ENCODE results near the gene MTF1.

The MTF1 gene

GRCh38 chr1:37817481-37817880, 41.9 kb downstream of the MTF1 start:
- Histone ChIP-seq H3K9ac (ENCODE audit: low read length in 5 of 5) (no peak overlapping the region), H3K4me1 (ENCODE audit: control insufficient read depth in 5 of 5, insufficient read depth in 5 of 5, low read length in 5 of 5) (peaks cover 8 to 25% (median 20%) of the 10 kb centered on the region in 5 donors), H3K9me3 (ENCODE audit: control insufficient read depth in 5 of 5, low read length in 5 of 5) (no peaks in the 10 kb centered on the region), H3K4me3 (ENCODE audit: low read depth in 1 of 5, low read length in 5 of 5) (no peak overlapping the region), H3K27me3 (ENCODE audit: control insufficient read depth in 5 of 5, insufficient read depth in 4 of 5, low read length in 5 of 5) (no peaks in the 10 kb centered on the region), H3K27ac (ENCODE audit: low read depth, low read length) (no peak overlapping the region), H3K36me3 (ENCODE audit: control insufficient read depth in 5 of 5, insufficient read depth in 5 of 5, low read length in 5 of 5) (peaks cover 8 to 72% (median 46%) of the 10 kb centered on the region in 5 donors)

GRCh38 chr1:37814252-37814651, 45.1 kb downstream of the MTF1 start:
- Histone ChIP-seq H3K27me3 (ENCODE audit: control insufficient read depth in 5 of 5, insufficient read depth in 4 of 5, low read length in 5 of 5) (no peaks in the 10 kb centered on the region), H3K4me1 (ENCODE audit: control insufficient read depth in 5 of 5, insufficient read depth in 5 of 5, low read length in 5 of 5) (peaks cover 14 to 47% (median 37%) of the 10 kb centered on the region in 5 donors), H3K9ac (ENCODE audit: low read length in 5 of 5) (no peak overlapping the region), H3K27ac (ENCODE audit: low read depth, low read length) (no peak overlapping the region), H3K4me3 (ENCODE audit: low read depth in 1 of 5, low read length in 5 of 5) (no peak overlapping the region), H3K9me3 (ENCODE audit: control insufficient read depth in 5 of 5, low read length in 5 of 5) (no peaks in the 10 kb centered on the region), H3K36me3 (ENCODE audit: control insufficient read depth in 5 of 5, insufficient read depth in 5 of 5, low read length in 5 of 5) (peaks cover 0 to 45% (median 25%) of the 10 kb centered on the region in 5 donors)

- Histone ChIP-seq H3K9me3 (ENCODE audit: control insufficient read depth in 5 of 5, low read length in 5 of 5) (no peaks in the 10 kb centered on the region), H3K9ac (ENCODE audit: low read length in 5 of 5) (no peak overlapping the region), H3K27me3 (ENCODE audit: control insufficient read depth in 5 of 5, insufficient read depth in 4 of 5, low read length in 5 of 5) (no peaks in the 10 kb centered on the region), H3K27ac (ENCODE audit: low read depth, low read length) (no peak overlapping the region), H3K4me1 (ENCODE audit: control insufficient read depth in 5 of 5, insufficient read depth in 5 of 5, low read length in 5 of 5) (peaks cover 16 to 53% (median 43%) of the 10 kb centered on the region in 5 donors), H3K4me3 (ENCODE audit: low read depth in 1 of 5, low read length in 5 of 5) (no peak overlapping the region), H3K36me3 (ENCODE audit: control insufficient read depth in 5 of 5, insufficient read depth in 5 of 5, low read length in 5 of 5) (peaks cover 0 to 40% (median 25%) of the 10 kb centered on the region in 5 donors)
Observed at GRCh38 chr1:37813529-37814145, 45.8 kb downstream of the MTF1 start.

GRCh38 chr1:37811027-37811655, 48.3 kb downstream of the MTF1 start:
- Histone ChIP-seq H3K9ac (ENCODE audit: low read length in 5 of 5) (no peak overlapping the region), H3K27me3 (ENCODE audit: control insufficient read depth in 5 of 5, insufficient read depth in 4 of 5, low read length in 5 of 5) (no peaks in the 10 kb centered on the region), H3K4me3 (ENCODE audit: low read depth in 1 of 5, low read length in 5 of 5) (no peak overlapping the region), H3K27ac (ENCODE audit: low read depth, low read length) (peak overlapping the region; percentile 7), H3K9me3 (ENCODE audit: control insufficient read depth in 5 of 5, low read length in 5 of 5) (no peaks in the 10 kb centered on the region), H3K4me1 (ENCODE audit: control insufficient read depth in 5 of 5, insufficient read depth in 5 of 5, low read length in 5 of 5) (peaks cover 25 to 57% (median 53%) of the 10 kb centered on the region in 5 donors), H3K36me3 (ENCODE audit: control insufficient read depth in 5 of 5, insufficient read depth in 5 of 5, low read length in 5 of 5) (peaks cover 0 to 28% (median 19%) of the 10 kb centered on the region in 5 donors)

GRCh38 chr1:37809942-37810341, 49.5 kb downstream of the MTF1 start:
- H3K9ac ChIP-seq (ENCODE audit: low read length in 5 of 5), result no peak overlapping the region
- peak overlapping the region; percentile 84 for H3K27ac ChIP-seq (ENCODE audit: low read depth, low read length)
- H3K4me1 ChIP-seq (ENCODE audit: control insufficient read depth in 5 of 5, insufficient read depth in 5 of 5, low read length in 5 of 5), result peaks cover 22 to 57% (median 53%) of the 10 kb centered on the region in 5 donors
- H3K27me3 ChIP-seq (ENCODE audit: control insufficient read depth in 5 of 5, insufficient read depth in 4 of 5, low read length in 5 of 5), result no peaks in the 10 kb centered on the region
- H3K36me3 ChIP-seq (ENCODE audit: control insufficient read depth in 5 of 5, insufficient read depth in 5 of 5, low read length in 5 of 5), result peaks cover 3 to 28% (median 15%) of the 10 kb centered on the region in 5 donors
- H3K9me3 ChIP-seq (ENCODE audit: control insufficient read depth in 5 of 5, low read length in 5 of 5), result no peaks in the 10 kb centered on the region
- H3K4me3 ChIP-seq (ENCODE audit: low read depth in 1 of 5, low read length in 5 of 5), result no peak overlapping the region

GRCh38 chr1:37808369-37809319, 50.7 kb downstream of the MTF1 start:
- peak overlapping the region; percentile 56 to 84 (median 83) for H3K4me3 ChIP-seq (ENCODE audit: low read depth in 1 of 5, low read length in 5 of 5)
- H3K9me3 ChIP-seq (ENCODE audit: control insufficient read depth in 5 of 5, low read length in 5 of 5), result no peaks in the 10 kb centered on the region
- no peaks in the 10 kb centered on the region for H3K27me3 ChIP-seq (ENCODE audit: control insufficient read depth in 5 of 5, insufficient read depth in 4 of 5, low read length in 5 of 5)
- H3K36me3 ChIP-seq (ENCODE audit: control insufficient read depth in 5 of 5, insufficient read depth in 5 of 5, low read length in 5 of 5), result peaks cover 8 to 32% (median 25%) of the 10 kb centered on the region in 5 donors
- H3K27ac ChIP-seq (ENCODE audit: low read depth, low read length), result peak overlapping the region; percentile 84
- H3K4me1 ChIP-seq (ENCODE audit: control insufficient read depth in 5 of 5, insufficient read depth in 5 of 5, low read length in 5 of 5), result peaks cover 17 to 46% (median 43%) of the 10 kb centered on the region in 5 donors
- H3K9ac ChIP-seq (ENCODE audit: low read length in 5 of 5), result peak overlapping the region; percentile 38 to 88 (median 76)

- peak within 1 kb of the TSS; percentile 76 to 95 (median 83) for H3K4me3 ChIP-seq (ENCODE audit: low read depth in 1 of 5, low read length in 5 of 5)
- H3K27me3 ChIP-seq (ENCODE audit: control insufficient read depth in 5 of 5, insufficient read depth in 4 of 5, low read length in 5 of 5), result no peaks in the 10 kb centered on the region
- H3K9me3 ChIP-seq (ENCODE audit: control insufficient read depth in 5 of 5, low read length in 5 of 5), result no peaks in the 10 kb centered on the region
- peaks cover 10 to 41% (median 34%) of the 10 kb centered on the region in 5 donors for H3K36me3 ChIP-seq (ENCODE audit: control insufficient read depth in 5 of 5, insufficient read depth in 5 of 5, low read length in 5 of 5)
- H3K9ac ChIP-seq (ENCODE audit: low read length in 5 of 5), result peak within 1 kb of the TSS; percentile 76 to 95 (median 92)
- H3K4me1 ChIP-seq (ENCODE audit: control insufficient read depth in 5 of 5, insufficient read depth in 5 of 5, low read length in 5 of 5), result peaks cover 17 to 40% (median 37%) of the 10 kb centered on the region in 5 donors
- H3K27ac ChIP-seq (ENCODE audit: low read depth, low read length), result peak within 1 kb of the TSS; percentile 84
Observed at GRCh38 chr1:37807555-37808368, 51.6 kb downstream of the MTF1 start, which contains the start of the genes C1orf122 and YRDC. TSS of gene C1orf122 (plus strand) at chr1:37807790. CDS start at chr1:37808405, 615 bp downstream. TSS of gene YRDC (minus strand) at chr1:37808208. CDS start at chr1:37808180, 28 bp downstream.

GRCh38 chr1:37807220-37807554, 52.2 kb downstream of the MTF1 start:
- Histone ChIP-seq H3K27ac (ENCODE audit: low read depth, low read length) (peak overlapping the region; percentile 84), H3K27me3 (ENCODE audit: control insufficient read depth in 5 of 5, insufficient read depth in 4 of 5, low read length in 5 of 5) (no peaks in the 10 kb centered on the region), H3K4me3 (ENCODE audit: low read depth in 1 of 5, low read length in 5 of 5) (peak overlapping the region; percentile 76 to 95 (median 83)), H3K36me3 (ENCODE audit: control insufficient read depth in 5 of 5, insufficient read depth in 5 of 5, low read length in 5 of 5) (peaks cover 12 to 47% (median 39%) of the 10 kb centered on the region in 5 donors), H3K9me3 (ENCODE audit: control insufficient read depth in 5 of 5, low read length in 5 of 5) (no peaks in the 10 kb centered on the region), H3K4me1 (ENCODE audit: control insufficient read depth in 5 of 5, insufficient read depth in 5 of 5, low read length in 5 of 5) (peaks cover 17 to 40% (median 37%) of the 10 kb centered on the region in 5 donors), H3K9ac (ENCODE audit: low read length in 5 of 5) (peak overlapping the region; percentile 76 to 95 (median 92))

GRCh38 chr1:37802439-37802838, 57.0 kb downstream of the MTF1 start:
- no peak overlapping the region for H3K27ac ChIP-seq (ENCODE audit: low read depth, low read length)
- no peaks in the 10 kb centered on the region for H3K27me3 ChIP-seq (ENCODE audit: control insufficient read depth in 5 of 5, insufficient read depth in 4 of 5, low read length in 5 of 5)
- H3K9me3 ChIP-seq (ENCODE audit: control insufficient read depth in 5 of 5, low read length in 5 of 5), result no peaks in the 10 kb centered on the region
- no peak overlapping the region for H3K9ac ChIP-seq (ENCODE audit: low read length in 5 of 5)
- H3K36me3 ChIP-seq (ENCODE audit: control insufficient read depth in 5 of 5, insufficient read depth in 5 of 5, low read length in 5 of 5), result peaks cover 12 to 71% (median 60%) of the 10 kb centered on the region in 5 donors
- no peak overlapping the region for H3K4me3 ChIP-seq (ENCODE audit: low read depth in 1 of 5, low read length in 5 of 5)
- peaks cover 8 to 10% (median 10%) of the 10 kb centered on the region in 5 donors for H3K4me1 ChIP-seq (ENCODE audit: control insufficient read depth in 5 of 5, insufficient read depth in 5 of 5, low read length in 5 of 5)

Data from subcutaneous abdominal adipose tissue (tissue), 5 donors.